HepG2 (cell line): ENCODE results near the gene APOA1.
A peak's percentile ranks its signal among the peaks of the same experiment; 100 is the strongest.

Source experiments
- EEA1 ChIP-seq: sonication (generic); formaldehyde crosslinking; IDR thresholded peaks from 2 replicates; pipeline ENCODE4 v1.5.1; 2020; ENCODE audit warnings: mild to moderate bottlenecking, missing genetic modification reagents, borderline replicate concordance
- EP300 ChIP-seq, 3 experiments: sonication (generic) in 1 of 3; formaldehyde crosslinking in 1 of 3; IDR thresholded peaks; 2 replicates each; pipeline versions ENCODE4 v1.5.1 to v1.6.1; 2011 to 2020; ENCODE audit warnings: low read depth in 2 of 3, low read length in 2 of 3, borderline replicate concordance in 1 of 3, improper control_type of control experiment in 1 of 3, mild to moderate bottlenecking in 1 of 3, missing genetic modification reagents in 1 of 3, moderate library complexity in 1 of 3
- FOXK2 ChIP-seq: fragments of 450-650 bp; IDR thresholded peaks from 2 replicates; pipeline ENCODE4 v1.6.1; 2016

- peak; percentile 54 to 80; a peak in 2 of 4 replicates for TF ChIP-seq EP300 (IDR thresholded peaks at IDR 0.05; ENCODE audit: low read depth in 2 of 2, low read length in 2 of 2)
- TF ChIP-seq EP300 (CRISPR knock-in tag; IDR thresholded peaks at IDR 0.05; ENCODE audit: borderline replicate concordance), result peak; percentile 78; the same call in 1 of the 2 replicates
- no peak for TF ChIP-seq EEA1
- no peak for TF ChIP-seq FOXK2
These were observed 3.4 kb upstream of the APOA1 start for GRCh38 chr11:116840746-116841296.
